ENCODE data around the gene NOL12. TPM values are rescaled to one million over a fixed set of nuclear protein-coding genes. Genes with fewer than 3 reads are reported as not detected.
"Not testable (repeated sequence)": the region's sequence is repeated elsewhere in the genome, so short reads cannot be mapped to it uniquely, and the experiment has no call there.

NOL12 gene
- total RNA-seq, 2 donors from 2014 or later, result 24.0 to 42.1 TPM

GRCh38 chr22:37716708-37717107, 30.6 kb downstream of the NOL12 start:
- Mint-ChIP-seq H3K27ac (no peak overlapping the region), H3K36me3 (peaks cover 0 to 9% of the 10 kb centered on the region in 2 donors), H3K9me3 (no peaks in the 10 kb centered on the region)
- DNase-seq (ENCODE audit: low spot score in 2 of 2) (no peak), ATAC-seq (no peak)

GRCh38 chr22:37717235-37717634, 31.1 kb downstream of the NOL12 start:
- DNase-seq (ENCODE audit: low spot score in 2 of 2); H3K9me3 Mint-ChIP-seq; H3K27ac Mint-ChIP-seq; ATAC-seq; H3K36me3 Mint-ChIP-seq: not testable (repeated sequence)

- DNase-seq (ENCODE audit: low spot score in 2 of 2); H3K36me3 Mint-ChIP-seq; H3K27ac Mint-ChIP-seq; ATAC-seq; H3K9me3 Mint-ChIP-seq: not testable (repeated sequence)
Measured at GRCh38 chr22:37717746-37718305, 31.7 kb downstream of the NOL12 start.

GRCh38 chr22:37725551-37726240, 39.6 kb downstream of the NOL12 start:
- no peak for ATAC-seq

GRCh38 chr22:37726241-37726887, 40.2 kb downstream of the NOL12 start:
- Mint-ChIP-seq H3K9me3 (no peaks in the 10 kb centered on the region), H3K27ac (no peak overlapping the region), H3K36me3 (no peaks in the 10 kb centered on the region)
- no peak for DNase-seq (ENCODE audit: low spot score in 2 of 2)
- no peak for ATAC-seq

More at GRCh38 chr22:37725551-37726240, 39.6 kb downstream of the NOL12 start:
- H3K36me3 Mint-ChIP-seq, result no peaks in the 10 kb centered on the region
- H3K9me3 Mint-ChIP-seq, result no peaks in the 10 kb centered on the region
- no peak overlapping the region for H3K27ac Mint-ChIP-seq
- DNase-seq (ENCODE audit: low spot score in 2 of 2), result no peak

GRCh38 chr22:37728620-37729019, 42.5 kb downstream of the NOL12 start:
- no peak for DNase-seq (ENCODE audit: low spot score in 2 of 2)
- ATAC-seq, result no peak
- no peaks in the 10 kb centered on the region for H3K9me3 Mint-ChIP-seq
- H3K27ac Mint-ChIP-seq, result no peak overlapping the region
- H3K36me3 Mint-ChIP-seq, result no peaks in the 10 kb centered on the region

GRCh38 chr22:37731804-37732471, 45.8 kb downstream of the NOL12 start:
- no peaks in the 10 kb centered on the region for H3K36me3 Mint-ChIP-seq
- no peaks in the 10 kb centered on the region for H3K9me3 Mint-ChIP-seq
- ATAC-seq, result no peak
- DNase-seq (ENCODE audit: low spot score in 2 of 2), result no peak
- no peak overlapping the region for H3K27ac Mint-ChIP-seq

- peak overlapping the region in 1 of 2 donors; percentile 11 for H3K27ac Mint-ChIP-seq
- H3K9me3 Mint-ChIP-seq, result no peaks in the 10 kb centered on the region
- DNase-seq (ENCODE audit: low spot score in 2 of 2) (no peak), ATAC-seq (no peak)
- H3K36me3 Mint-ChIP-seq, result no peaks in the 10 kb centered on the region
Measured at GRCh38 chr22:37732699-37733607, 46.8 kb downstream of the NOL12 start.

- ATAC-seq (no peak), DNase-seq (ENCODE audit: low spot score in 2 of 2) (no peak)
- no peaks in the 10 kb centered on the region for H3K36me3 Mint-ChIP-seq
- no peaks in the 10 kb centered on the region for H3K9me3 Mint-ChIP-seq
- no peak overlapping the region for H3K27ac Mint-ChIP-seq
Measured at GRCh38 chr22:37733625-37734401, 47.7 kb downstream of the NOL12 start.

- Mint-ChIP-seq H3K36me3 (no peaks in the 10 kb centered on the region), H3K27ac (no peak overlapping the region), H3K9me3 (no peaks in the 10 kb centered on the region)
- DNase-seq (ENCODE audit: low spot score in 2 of 2), result no peak
- no peak for ATAC-seq
Measured at GRCh38 chr22:37734402-37734700, 48.2 kb downstream of the NOL12 start.

GRCh38 chr22:37734964-37735451, 48.9 kb downstream of the NOL12 start:
- no peaks in the 10 kb centered on the region for H3K36me3 Mint-ChIP-seq
- H3K9me3 Mint-ChIP-seq, result no peaks in the 10 kb centered on the region
- H3K27ac Mint-ChIP-seq, result no peak overlapping the region
- ATAC-seq (no peak), DNase-seq (ENCODE audit: low spot score in 2 of 2) (no peak)

GRCh38 chr22:37739035-37739434, 52.9 kb downstream of the NOL12 start:
- Mint-ChIP-seq H3K27ac (no peak overlapping the region), H3K36me3 (no peaks in the 10 kb centered on the region), H3K9me3 (no peaks in the 10 kb centered on the region)
- ATAC-seq, result no peak
- no peak for DNase-seq (ENCODE audit: low spot score in 2 of 2)

- Mint-ChIP-seq H3K27ac (peak overlapping the region in 1 of 2 donors; percentile 8), H3K36me3 (no peaks in the 10 kb centered on the region), H3K9me3 (no peaks in the 10 kb centered on the region)
- no peak for ATAC-seq
- DNase-seq (ENCODE audit: low spot score in 2 of 2), result no peak
Measured at GRCh38 chr22:37739611-37740049, 53.5 kb downstream of the NOL12 start.

- Mint-ChIP-seq H3K36me3 (no peaks in the 10 kb centered on the region), H3K27ac (no peak overlapping the region), H3K9me3 (no peaks in the 10 kb centered on the region)
- ATAC-seq (no peak), DNase-seq (ENCODE audit: low spot score in 2 of 2) (no peak)
Measured at GRCh38 chr22:37740455-37741311, 54.5 kb downstream of the NOL12 start.

- no peak for DNase-seq (ENCODE audit: low spot score in 2 of 2)
- no peaks in the 10 kb centered on the region for H3K9me3 Mint-ChIP-seq
- no peak overlapping the region for H3K27ac Mint-ChIP-seq
- no peaks in the 10 kb centered on the region for H3K36me3 Mint-ChIP-seq
- no peak for ATAC-seq
Measured at GRCh38 chr22:37741312-37741795, 55.2 kb downstream of the NOL12 start.
